TTC549 (cell line): ENCODE results near the gene RAB7A.
"Not testable (repeated sequence)": the region's sequence is repeated elsewhere in the genome, so short reads cannot be mapped to it uniquely, and the experiment has no call there.

ENCODE experiments used
- FAIRE-seq: peaks from 2 replicates; lab custom pipeline; 2012; peaks lifted over from hg19 to GRCh38; lab: Jason Lieb, UNC

Gene RAB7A

GRCh38 chr3:128760881-128761280 is 34.9 kb downstream of the RAB7A start:
- no peak for FAIRE-seq

GRCh38 chr3:128761392-128761791 is 35.4 kb downstream of the RAB7A start:
- FAIRE-seq: no peak

- FAIRE-seq: no peak
Measured at GRCh38 chr3:128763967-128764366, 38.0 kb downstream of the RAB7A start.

GRCh38 chr3:128764863-128765262 is 38.9 kb downstream of the RAB7A start:
- no peak for FAIRE-seq

GRCh38 chr3:128767094-128767750 is 41.2 kb downstream of the RAB7A start:
- no peak for FAIRE-seq

- FAIRE-seq: no peak
Measured at GRCh38 chr3:128768471-128768870, 42.5 kb downstream of the RAB7A start.

GRCh38 chr3:128770387-128770786 is 44.4 kb downstream of the RAB7A start:
- no peak for FAIRE-seq

- FAIRE-seq: not testable (repeated sequence)
Measured at GRCh38 chr3:128773189-128773588, 47.2 kb downstream of the RAB7A start.

- not testable (repeated sequence) for FAIRE-seq
Measured at GRCh38 chr3:128773592-128773991, 47.6 kb downstream of the RAB7A start.

GRCh38 chr3:128775241-128775640 is 49.3 kb downstream of the RAB7A start:
- no peak for FAIRE-seq

- no peak for FAIRE-seq
Measured at GRCh38 chr3:128775906-128776542, 50.0 kb downstream of the RAB7A start.

GRCh38 chr3:128780101-128780837 is 54.3 kb downstream of the RAB7A start:
- FAIRE-seq: no peak

GRCh38 chr3:128781164-128781563 is 55.2 kb downstream of the RAB7A start:
- no peak for FAIRE-seq

- FAIRE-seq: no peak
Measured at GRCh38 chr3:128782282-128783146, 56.5 kb downstream of the RAB7A start.

- no peak for FAIRE-seq
Measured at GRCh38 chr3:128783774-128784173, 57.8 kb downstream of the RAB7A start.

- FAIRE-seq: no peak
Measured at GRCh38 chr3:128784232-128784631, 58.2 kb downstream of the RAB7A start.

GRCh38 chr3:128784843-128785242 is 58.9 kb downstream of the RAB7A start:
- no peak for FAIRE-seq

- FAIRE-seq: no peak
Measured at GRCh38 chr3:128786434-128787020, 60.5 kb downstream of the RAB7A start.

GRCh38 chr3:128787256-128788253 is 61.6 kb downstream of the RAB7A start:
- no peak for FAIRE-seq

GRCh38 chr3:128788268-128788869 is 62.4 kb downstream of the RAB7A start:
- no peak for FAIRE-seq
